Mesenchymal stem cell (in vitro differentiated cells and primary cell): Measurements from ENCODE around the gene DMD.

Experiments used
- DNase-seq: peaks from one replicate; pipeline ENCODE4 v3.0.0-alpha.2; 2013
- H2AFZ ChIP-seq: one replicate; pipeline ENCODE4 v1.6.1; 2013; ENCODE audit warnings: low read depth, mild to moderate bottlenecking, control low read depth, inconsistent platforms, low read length, moderate library complexity
- H2AK5ac ChIP-seq: 2 replicates; pipeline ENCODE4 v1.6.1; 2013; ENCODE audit warnings: low read length, moderate library complexity, mild to moderate bottlenecking, inconsistent platforms; ENCODE audit not compliant: severe bottlenecking
- H2BK120ac ChIP-seq: one replicate; pipeline ENCODE4 v1.6.1; 2013; ENCODE audit warnings: low read depth, mild to moderate bottlenecking, inconsistent platforms, low read length, moderate library complexity
- H2BK12ac ChIP-seq, 2 experiments: one replicate each; pipeline ENCODE4 v1.6.1; 2013; ENCODE audit warnings: inconsistent platforms in 2 of 2, low read length in 2 of 2, mild to moderate bottlenecking in 2 of 2, moderate library complexity in 2 of 2, control low read depth in 1 of 2
- H2BK15ac ChIP-seq: one replicate; pipeline ENCODE4 v1.6.1; 2013; ENCODE audit warnings: mild to moderate bottlenecking, low read depth, inconsistent platforms; ENCODE audit not compliant: poor library complexity, severe bottlenecking
- H2BK5ac ChIP-seq: 2 replicates; pipeline ENCODE4 v1.6.1; 2013; ENCODE audit warnings: low read depth, mild to moderate bottlenecking, low read length, control low read depth, inconsistent platforms; ENCODE audit not compliant: poor library complexity, severe bottlenecking
- H3K14ac ChIP-seq, 2 experiments: one replicate each; pipeline ENCODE4 v1.6.1; 2013; ENCODE audit warnings: inconsistent platforms in 2 of 2, low read length in 2 of 2, control low read depth in 1 of 2, mild to moderate bottlenecking in 1 of 2, moderate library complexity in 1 of 2
- H3K18ac ChIP-seq, 2 experiments: one replicate each; pipeline ENCODE4 v1.6.1; 2013; ENCODE audit warnings: inconsistent platforms in 2 of 2, low read length in 2 of 2, control low read depth in 1 of 2, low read depth in 1 of 2, mild to moderate bottlenecking in 1 of 2
- H3K23ac ChIP-seq, 2 experiments: one replicate each; pipeline ENCODE4 v1.6.1; 2013; ENCODE audit warnings: inconsistent platforms in 2 of 2, low read length in 2 of 2, mild to moderate bottlenecking in 2 of 2, moderate library complexity in 2 of 2, control low read depth in 1 of 2
- H3K27ac ChIP-seq: 2 replicates; pipeline ENCODE4 v1.5.1; 2013; ENCODE audit warnings: mild to moderate bottlenecking, moderate library complexity, low read length, control low read depth, inconsistent platforms; ENCODE audit not compliant: poor library complexity, severe bottlenecking
- H3K27me3 ChIP-seq, 2 experiments: 2 replicates each; pipeline versions ENCODE4 v1.6.1 to v1.7.0; 2013; ENCODE audit warnings: low read length in 2 of 2, mild to moderate bottlenecking in 2 of 2, moderate library complexity in 2 of 2, control low read depth in 1 of 2, inconsistent platforms in 1 of 2; ENCODE audit not compliant: control insufficient read depth in 1 of 2, insufficient read depth in 1 of 2
- H3K36me3 ChIP-seq, 2 experiments: 2 replicates each; pipeline versions ENCODE4 v1.6.1 to v1.7.0; 2013; ENCODE audit warnings: low read length in 2 of 2, control low read depth in 1 of 2, inconsistent platforms in 1 of 2, low read depth in 1 of 2, mild to moderate bottlenecking in 1 of 2; ENCODE audit not compliant: insufficient read depth in 2 of 2, control insufficient read depth in 1 of 2
- H3K4ac ChIP-seq, 2 experiments: one replicate each; pipeline ENCODE4 v1.6.1; 2013; ENCODE audit warnings: inconsistent platforms in 2 of 2, low read length in 2 of 2, mild to moderate bottlenecking in 2 of 2, moderate library complexity in 2 of 2, control low read depth in 1 of 2, low read depth in 1 of 2
- H3K4me1 ChIP-seq: 2 replicates; pipeline ENCODE4 v1.6.1; 2013; ENCODE audit warnings: low read depth, low read length, control low read depth; ENCODE audit not compliant: control insufficient read depth, insufficient read depth
- H3K4me2 ChIP-seq: 2 replicates; pipeline ENCODE4 v1.6.1; 2013; ENCODE audit warnings: low read length, mild to moderate bottlenecking, inconsistent platforms; ENCODE audit not compliant: poor library complexity, severe bottlenecking
- H3K4me3 ChIP-seq, 2 experiments: 2 replicates each; pipeline versions ENCODE4 v1.5.1 to v1.7.0; 2013; ENCODE audit warnings: low read length in 2 of 2, mild to moderate bottlenecking in 2 of 2, control low read depth in 1 of 2, low read depth in 1 of 2; ENCODE audit not compliant: insufficient read depth in 1 of 2
- H3K79me1 ChIP-seq: replicated peaks from 2 replicates; pipeline ENCODE4 v1.6.1; 2013; ENCODE audit warnings: mild to moderate bottlenecking, control low read depth, low read length, inconsistent platforms; ENCODE audit not compliant: poor library complexity, severe bottlenecking
- H3K9ac ChIP-seq: 2 replicates; pipeline ENCODE4 v1.7.0; 2013; ENCODE audit warnings: mild to moderate bottlenecking, low read length, moderate library complexity
- H3K9me3 ChIP-seq: 2 replicates; pipeline ENCODE4 v1.7.0; 2013; ENCODE audit warnings: mild to moderate bottlenecking, low read length; ENCODE audit not compliant: control insufficient read depth
- H4K8ac ChIP-seq: one replicate; pipeline ENCODE4 v1.6.1; 2013; ENCODE audit warnings: inconsistent platforms, mild to moderate bottlenecking, low read length, moderate library complexity
- H4K91ac ChIP-seq: one replicate; pipeline ENCODE4 v1.6.1; 2013; ENCODE audit warnings: mild to moderate bottlenecking, low read length, inconsistent platforms
- WGBS: methylation state at CpG from one replicate; pipeline ENCODE4 v1.1.7; 2013; ENCODE audit warnings: mixed read lengths; 5-methylcytosine and 5-hydroxymethylcytosine counted together

The DMD gene

DNA sequence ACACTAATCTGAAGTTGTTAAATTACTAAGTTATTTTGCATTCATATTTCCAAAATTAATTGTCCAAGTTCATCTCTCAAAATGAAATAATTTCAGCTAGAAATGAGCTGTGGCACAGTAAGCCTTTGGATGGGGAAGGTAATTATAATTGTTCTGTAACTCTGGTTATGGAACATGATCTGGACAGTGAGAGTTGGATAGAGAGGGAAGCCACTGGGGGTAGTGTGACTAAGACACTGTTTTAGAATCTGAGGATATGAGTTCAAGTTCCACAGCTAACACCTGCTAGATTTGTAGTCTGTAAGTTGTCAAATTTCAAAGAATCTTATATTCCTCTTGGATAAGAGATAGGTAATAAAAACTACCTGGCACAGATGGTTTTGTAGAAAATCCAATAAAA lies 49.5 kb downstream of the DMD start:
- no peaks in the 10 kb centered on the region for H3K36me3 ChIP-seq
- H3K79me1 ChIP-seq: no peaks in the 10 kb centered on the region
- H3K4me3 ChIP-seq: no peak overlapping the region
- no peak overlapping the region for H2BK5ac ChIP-seq
- no peak overlapping the region for H3K23ac ChIP-seq
- no peaks in the 10 kb centered on the region for H3K4me1 ChIP-seq
- no peak overlapping the region for H2BK120ac ChIP-seq
- no peak overlapping the region for H2BK12ac ChIP-seq
- H3K9ac ChIP-seq: no peak overlapping the region
- H2AFZ ChIP-seq: no peak overlapping the region
- no peak overlapping the region for H3K4me2 ChIP-seq
- no peaks in the 10 kb centered on the region for H3K9me3 ChIP-seq
- no peak for DNase-seq
- no peak overlapping the region for H2AK5ac ChIP-seq
- no peak overlapping the region for H2BK15ac ChIP-seq
- H4K91ac ChIP-seq: no peak overlapping the region
- no peak overlapping the region for H3K14ac ChIP-seq
- no peaks in the 10 kb centered on the region for H3K27me3 ChIP-seq
- no peak overlapping the region for H4K8ac ChIP-seq
- H3K4ac ChIP-seq: no peak overlapping the region
- no peak overlapping the region for H3K27ac ChIP-seq
- no peak overlapping the region for H3K18ac ChIP-seq

DNA sequence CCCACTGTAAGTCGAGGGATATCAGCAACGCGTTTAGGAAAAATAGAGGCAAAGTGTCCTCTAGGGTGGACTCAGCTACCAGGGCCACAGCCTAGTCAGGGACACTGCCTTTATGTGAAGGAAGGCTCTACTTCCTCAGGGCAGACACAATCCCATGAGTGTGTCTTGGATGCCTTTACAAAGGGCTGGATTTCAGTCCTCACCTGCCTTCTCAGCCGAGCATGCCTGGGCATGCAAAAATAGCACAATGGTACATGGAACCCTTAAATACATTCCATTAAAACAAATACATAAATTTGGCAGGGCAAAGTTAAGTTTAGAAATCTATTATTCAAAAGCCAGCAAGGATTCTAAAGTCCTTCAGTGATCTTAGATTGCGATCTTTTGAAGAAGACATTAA lies 51.1 kb downstream of the DMD start:
- Histone ChIP-seq H3K4me1 (no peaks in the 10 kb centered on the region), H2AK5ac (no peak overlapping the region), H3K27ac (no peak overlapping the region), H2AFZ (no peak overlapping the region), H2BK12ac (no peak overlapping the region), H3K79me1 (no peaks in the 10 kb centered on the region), H4K8ac (no peak overlapping the region), H3K27me3 (no peaks in the 10 kb centered on the region), H3K4ac (no peak overlapping the region), H2BK5ac (no peak overlapping the region), H3K14ac (no peak overlapping the region), H3K36me3 (no peaks in the 10 kb centered on the region), H3K18ac (no peak overlapping the region), H3K23ac (no peak overlapping the region), H3K9me3 (no peaks in the 10 kb centered on the region), H2BK120ac (no peak overlapping the region), H4K91ac (no peak overlapping the region), H2BK15ac (no peak overlapping the region), H3K4me2 (no peak overlapping the region), H3K4me3 (no peak overlapping the region), H3K9ac (no peak overlapping the region)
- DNase-seq: no peak
- 96% methylated on average over 3 of the region's 5 CpGs for WGBS

DNA sequence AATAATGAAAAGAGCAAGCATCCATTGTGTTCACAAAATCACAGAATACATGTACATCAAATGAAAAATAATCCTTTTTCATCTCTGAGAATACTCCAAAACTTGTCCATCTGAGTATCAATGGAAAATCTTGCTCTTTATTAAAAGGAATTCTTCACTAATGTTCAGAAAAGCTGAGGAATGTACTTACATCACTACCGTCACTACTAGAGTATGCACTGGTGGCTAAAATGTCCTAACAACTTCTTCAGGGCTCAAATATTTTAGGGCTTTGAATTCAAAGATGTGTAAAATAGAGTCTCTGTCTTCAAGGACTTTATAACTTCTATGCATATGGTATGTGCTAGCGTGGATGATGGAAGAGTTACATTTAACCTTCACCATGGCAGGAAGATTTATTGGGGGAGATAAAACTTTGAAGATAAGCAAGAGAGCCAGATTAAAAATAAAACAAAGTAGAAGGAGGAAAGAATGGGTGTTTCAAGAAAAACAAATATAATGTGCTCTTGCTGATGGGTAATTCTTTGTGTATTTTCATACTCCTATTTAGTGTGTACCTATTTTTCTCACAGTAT lies 55.1 kb downstream of the DMD start:
- H2BK120ac ChIP-seq: no peak overlapping the region
- H2BK15ac ChIP-seq: no peak overlapping the region
- H3K4ac ChIP-seq: no peak overlapping the region
- H2AFZ ChIP-seq: no peak overlapping the region
- no peak overlapping the region for H3K14ac ChIP-seq
- no peak overlapping the region for H2BK12ac ChIP-seq
- no peaks in the 10 kb centered on the region for H3K27me3 ChIP-seq
- DNase-seq: peak; percentile 2
- 44% methylated on average over 1 of the region's 2 CpGs for WGBS
- H3K27ac ChIP-seq: no peak overlapping the region
- no peak overlapping the region for H3K4me3 ChIP-seq
- H2BK5ac ChIP-seq: no peak overlapping the region
- H3K9ac ChIP-seq: no peak overlapping the region
- no peaks in the 10 kb centered on the region for H3K36me3 ChIP-seq
- H3K9me3 ChIP-seq: no peaks in the 10 kb centered on the region
- no peak overlapping the region for H4K91ac ChIP-seq
- H3K18ac ChIP-seq: no peak overlapping the region
- no peak overlapping the region for H3K23ac ChIP-seq
- H4K8ac ChIP-seq: no peak overlapping the region
- H3K4me1 ChIP-seq: no peaks in the 10 kb centered on the region
- H2AK5ac ChIP-seq: no peak overlapping the region
- no peak overlapping the region for H3K4me2 ChIP-seq
- no peaks in the 10 kb centered on the region for H3K79me1 ChIP-seq

DNA sequence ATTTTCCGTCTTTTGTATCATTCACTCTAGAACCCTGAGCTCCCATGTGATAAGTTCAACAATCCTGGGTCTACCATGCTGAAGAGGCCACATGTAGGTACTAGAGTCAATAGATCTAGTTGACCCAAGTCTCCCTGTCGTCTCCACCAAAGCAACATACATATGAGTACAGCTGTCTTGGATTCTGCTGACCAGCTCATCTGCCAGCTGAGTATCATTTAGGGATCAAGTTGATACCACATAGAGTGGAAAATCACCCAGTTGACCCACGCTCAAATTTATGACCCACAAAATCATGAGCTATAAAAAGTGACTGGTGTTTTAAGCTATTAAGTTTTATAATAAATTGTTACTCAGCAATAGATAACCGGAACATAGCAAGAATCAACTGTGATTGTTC lies 61.8 kb downstream of the DMD start:
- Histone ChIP-seq H2BK12ac (no peak overlapping the region), H3K4me1 (no peaks in the 10 kb centered on the region), H2AK5ac (no peak overlapping the region), H2BK15ac (no peak overlapping the region), H3K9ac (no peak overlapping the region), H3K23ac (no peak overlapping the region), H2BK120ac (no peak overlapping the region), H4K91ac (no peak overlapping the region), H4K8ac (no peak overlapping the region), H3K4me3 (no peak overlapping the region), H2BK5ac (no peak overlapping the region), H3K79me1 (no peaks in the 10 kb centered on the region), H3K27ac (no peak overlapping the region), H3K36me3 (no peaks in the 10 kb centered on the region), H3K18ac (no peak overlapping the region), H3K4ac (no peak overlapping the region), H2AFZ (no peak overlapping the region), H3K4me2 (no peak overlapping the region), H3K14ac (no peak overlapping the region), H3K27me3 (no peaks in the 10 kb centered on the region), H3K9me3 (no peaks in the 10 kb centered on the region)
- DNase-seq: no peak
- no CpG with 5 or more reads among the region's 4 CpGs for WGBS
